HUES48 (cell line): ENCODE results near the gene DCTN2.
"Not testable (repeated sequence)": the region's sequence is repeated elsewhere in the genome, so short reads cannot be mapped to it uniquely, and the experiment has no call there.

Experiments
- H3K27ac ChIP-seq: one replicate; pipeline ENCODE4 v1.7.0; 2013; ENCODE audit warnings: low read depth, low read length, inconsistent platforms
- H3K27me3 ChIP-seq: 2 replicates; pipeline ENCODE4 v1.6.1; 2013; ENCODE audit warnings: mild to moderate bottlenecking, low read length; ENCODE audit not compliant: control insufficient read depth, insufficient read depth
- H3K36me3 ChIP-seq: 2 replicates; pipeline ENCODE4 v1.6.1; 2013; ENCODE audit warnings: low read length; ENCODE audit not compliant: control insufficient read depth, insufficient read depth
- H3K4me1 ChIP-seq: 2 replicates; pipeline ENCODE4 v1.6.1; 2013; ENCODE audit warnings: mild to moderate bottlenecking, low read length; ENCODE audit not compliant: control insufficient read depth, insufficient read depth
- H3K4me3 ChIP-seq: 2 replicates; pipeline ENCODE4 v1.5.1; 2013; ENCODE audit warnings: mild to moderate bottlenecking, low read depth, low read length
- H3K9ac ChIP-seq: 2 replicates; pipeline ENCODE4 v1.6.1; 2013; ENCODE audit warnings: mild to moderate bottlenecking, low read depth, low read length, moderate library complexity
- H3K9me3 ChIP-seq: 2 replicates; pipeline ENCODE4 v1.6.1; 2013; ENCODE audit warnings: low read length; ENCODE audit not compliant: control insufficient read depth, insufficient read depth

Gene DCTN2

DNA sequence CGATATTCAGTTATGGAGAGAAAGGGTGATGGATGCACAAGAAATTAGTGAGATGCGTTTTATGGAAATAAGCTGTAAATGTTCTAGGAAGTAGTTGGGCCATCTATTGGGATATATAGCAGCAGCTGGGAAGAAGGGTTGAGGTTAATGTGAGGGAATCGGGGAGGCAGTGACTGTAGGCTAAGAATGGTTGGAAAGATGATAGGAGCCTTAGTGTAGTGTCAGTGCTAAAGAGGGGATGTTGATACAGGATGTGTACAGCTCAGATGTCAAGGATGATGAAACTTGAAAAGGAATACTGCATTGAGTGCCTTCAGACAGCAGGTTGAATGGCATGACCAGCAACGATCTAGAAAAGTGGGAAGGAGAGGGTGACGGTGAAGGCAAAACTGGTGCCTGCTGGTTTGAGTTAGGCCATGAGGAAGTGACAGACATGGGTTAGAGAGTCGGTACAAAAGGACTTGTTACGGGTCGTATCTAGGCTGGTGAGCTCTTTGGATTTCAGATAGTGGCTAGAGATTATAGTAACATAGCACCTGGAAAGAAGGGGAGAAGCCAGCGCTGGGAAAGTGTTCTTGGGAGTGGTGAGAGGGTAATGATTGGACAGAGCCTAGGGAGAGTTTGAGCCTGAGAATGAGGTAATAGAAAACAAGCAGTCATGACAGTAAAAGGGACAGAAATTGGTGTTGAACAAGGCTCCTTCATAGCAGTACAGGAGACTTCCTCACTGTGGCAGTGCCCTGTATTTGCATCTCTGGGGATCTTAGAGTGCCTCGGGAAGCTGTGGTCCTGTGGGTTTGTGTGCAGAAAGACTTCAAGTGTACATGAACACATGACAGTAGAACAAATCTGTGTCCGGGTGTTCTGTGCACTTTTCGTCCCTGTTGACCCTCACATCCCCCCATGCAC lies 49.5 kb downstream of the DCTN2 start:
- peaks cover 74% of the 10 kb centered on the region for H3K36me3 ChIP-seq
- H3K9me3 ChIP-seq: peaks cover 5% of the 10 kb centered on the region; the same call in 1 of the 2 replicates
- H3K4me3 ChIP-seq: no peak overlapping the region
- H3K27me3 ChIP-seq: no peaks in the 10 kb centered on the region
- H3K9ac ChIP-seq: no peak overlapping the region
- H3K27ac ChIP-seq: no peak overlapping the region
- no peaks in the 10 kb centered on the region for H3K4me1 ChIP-seq

DNA sequence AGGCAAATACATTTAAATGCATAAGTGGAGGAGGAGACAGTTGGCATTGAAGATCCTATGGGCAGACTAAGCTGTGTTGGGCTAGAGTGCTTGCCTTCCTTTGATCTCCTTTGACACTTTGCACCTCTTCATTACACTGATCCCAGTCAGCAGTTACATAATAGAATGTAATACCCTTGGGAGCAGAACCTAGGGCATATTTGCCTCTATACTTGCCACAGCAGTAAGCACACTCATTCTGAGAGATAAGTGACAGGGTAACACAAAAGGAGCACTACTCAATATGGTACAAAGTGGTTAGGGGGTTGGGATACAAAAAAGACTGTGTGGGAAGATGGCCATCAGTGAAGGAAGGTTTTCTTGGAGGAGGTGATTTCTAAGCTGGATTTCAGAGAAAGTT lies 50.2 kb downstream of the DCTN2 start:
- H3K9me3 ChIP-seq: peaks cover 5% of the 10 kb centered on the region; the same call in 1 of the 2 replicates
- no peak overlapping the region for H3K4me3 ChIP-seq
- no peak overlapping the region for H3K9ac ChIP-seq
- H3K4me1 ChIP-seq: no peaks in the 10 kb centered on the region
- H3K27ac ChIP-seq: no peak overlapping the region
- H3K36me3 ChIP-seq: peaks cover 73% of the 10 kb centered on the region
- H3K27me3 ChIP-seq: no peaks in the 10 kb centered on the region

DNA sequence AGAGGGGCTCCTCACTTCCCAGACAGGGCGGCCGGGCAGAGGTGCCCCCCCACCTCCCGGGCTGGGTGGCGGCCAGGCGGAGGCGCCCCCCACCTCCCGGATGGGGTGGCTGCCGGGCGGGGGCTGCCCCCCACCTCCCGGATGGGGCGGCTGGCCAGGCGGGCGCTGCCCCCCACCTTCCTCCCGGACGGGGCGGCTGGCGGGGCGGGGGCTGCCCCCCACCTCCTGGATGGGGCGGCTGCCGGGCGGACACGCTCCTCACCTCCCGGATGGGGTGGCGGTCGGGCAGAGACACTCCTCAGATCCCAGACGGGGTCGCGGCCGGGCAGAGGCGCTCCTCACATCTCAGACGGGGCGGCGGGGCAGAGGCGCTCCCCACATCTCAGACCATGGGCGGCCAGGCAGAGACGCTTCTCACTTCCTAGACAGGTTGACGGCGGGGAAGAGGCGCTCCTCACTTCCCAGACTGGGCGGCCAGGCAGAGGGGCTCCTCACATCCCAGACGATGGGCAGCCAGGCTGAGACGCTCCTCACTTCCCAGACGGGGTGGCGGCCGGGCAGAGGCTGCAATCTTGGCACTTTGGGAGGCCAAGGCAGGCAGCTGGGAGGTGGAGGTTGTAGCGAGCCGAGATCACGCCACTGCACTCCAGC lies 51.8 kb downstream of the DCTN2 start:
- not testable (repeated sequence) for H3K27me3 ChIP-seq, H3K9me3 ChIP-seq, H3K4me1 ChIP-seq, H3K27ac ChIP-seq, H3K4me3 ChIP-seq, H3K9ac ChIP-seq
- H3K36me3 ChIP-seq: peaks cover 73% of the 10 kb centered on the region

DNA sequence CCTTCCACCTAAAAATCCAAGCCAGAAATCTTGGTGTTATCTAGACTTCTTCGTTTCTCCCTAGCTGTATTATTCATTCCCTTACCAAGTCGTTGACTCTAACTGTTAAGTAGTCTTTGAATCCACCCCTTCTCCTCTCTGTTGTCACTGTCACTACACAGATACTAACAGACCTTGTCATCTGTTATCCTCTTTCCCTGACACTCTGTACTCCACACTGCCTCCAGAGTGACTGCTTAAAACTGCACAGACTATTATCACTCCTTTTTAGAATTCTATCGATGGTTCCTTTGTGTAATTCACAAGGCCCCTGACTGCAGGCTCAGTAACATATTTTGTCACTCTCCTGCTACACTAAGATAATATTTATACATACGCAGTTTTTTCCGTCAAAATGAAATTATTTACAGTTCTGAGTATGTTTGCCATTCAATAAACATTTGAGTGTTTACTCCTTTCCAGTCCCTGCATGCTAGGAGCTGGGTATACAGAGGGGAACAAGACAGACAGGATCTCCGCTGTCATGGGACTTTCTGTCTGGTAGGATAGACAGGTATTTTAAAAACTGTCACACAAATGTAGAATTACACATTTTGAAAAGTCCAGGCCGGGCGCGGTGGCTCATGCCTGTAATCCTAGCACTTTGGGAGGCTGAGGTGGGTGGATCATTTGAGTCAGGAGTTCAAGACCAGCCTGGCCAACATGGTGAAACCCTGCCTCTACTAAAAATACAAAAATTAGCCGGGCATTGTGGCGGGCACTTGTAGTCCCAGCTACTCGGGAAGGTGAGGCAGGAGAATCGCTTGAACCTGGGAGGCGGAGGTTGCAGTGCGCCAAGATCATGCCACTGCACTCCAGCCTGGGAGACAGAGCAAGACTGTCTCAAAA lies 55.4 kb downstream of the DCTN2 start:
- H3K9me3 ChIP-seq: peaks cover 5% of the 10 kb centered on the region; the same call in 1 of the 2 replicates
- no peak overlapping the region for H3K9ac ChIP-seq
- no peak overlapping the region for H3K4me3 ChIP-seq
- H3K36me3 ChIP-seq: peaks cover 57% of the 10 kb centered on the region
- no peak overlapping the region for H3K27ac ChIP-seq
- H3K4me1 ChIP-seq: peaks cover 5% of the 10 kb centered on the region; the same call in 1 of the 2 replicates
- no peaks in the 10 kb centered on the region for H3K27me3 ChIP-seq

DNA sequence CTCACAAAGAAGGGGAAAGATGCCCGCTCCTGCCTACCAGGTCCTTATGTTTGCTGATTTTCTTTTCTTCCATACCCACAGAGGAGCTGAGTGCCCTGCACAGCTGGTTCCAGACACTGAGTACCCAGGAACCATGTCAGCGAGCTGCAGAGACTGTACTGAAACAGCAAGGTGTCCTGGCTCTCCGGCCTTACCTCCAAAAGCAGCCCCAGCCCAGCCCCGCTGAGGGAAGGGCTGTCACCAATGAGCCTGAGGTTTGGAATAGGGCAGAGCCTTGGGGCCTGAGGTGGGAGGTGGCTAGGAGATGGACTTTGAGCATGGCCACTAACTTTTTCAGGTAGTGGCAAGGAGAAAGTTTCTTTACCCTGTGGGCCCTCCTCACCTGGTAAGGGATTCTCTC lies 56.9 kb downstream of the DCTN2 start:
- Histone ChIP-seq H3K4me3 (no peak overlapping the region), H3K9me3 (peaks cover 5% of the 10 kb centered on the region; the same call in 1 of the 2 replicates), H3K27ac (no peak overlapping the region), H3K36me3 (peaks cover 45% of the 10 kb centered on the region), H3K4me1 (peaks cover 5% of the 10 kb centered on the region; the same call in 1 of the 2 replicates), H3K27me3 (no peaks in the 10 kb centered on the region), H3K9ac (no peak overlapping the region)

DNA sequence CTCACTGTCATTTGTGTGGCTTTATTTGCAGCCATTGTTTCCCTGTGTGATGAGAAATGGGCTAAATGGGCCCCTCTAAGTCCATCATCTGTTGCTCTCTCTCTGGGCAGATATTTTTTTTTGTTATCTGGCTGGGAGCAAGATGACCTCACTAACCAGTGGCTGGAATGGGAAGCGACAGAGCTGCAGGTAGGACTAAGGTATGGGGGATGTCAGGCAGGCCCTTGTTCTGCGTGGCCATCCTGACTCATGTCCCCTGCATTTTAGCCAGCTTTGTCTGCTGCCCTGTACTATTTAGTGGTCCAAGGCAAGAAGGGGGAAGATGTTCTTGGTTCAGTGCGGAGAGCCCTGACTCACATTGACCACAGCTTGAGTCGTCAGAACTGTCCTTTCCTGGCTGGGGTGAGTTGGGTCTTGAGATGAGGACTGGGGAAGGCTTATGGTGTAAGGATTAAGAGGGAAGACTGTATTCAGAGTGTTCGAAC lies 57.8 kb downstream of the DCTN2 start:
- H3K4me1 ChIP-seq: peaks cover 5% of the 10 kb centered on the region; the same call in 1 of the 2 replicates
- H3K9ac ChIP-seq: peak overlapping the region; percentile 97; the same call in 1 of the 2 replicates
- H3K27ac ChIP-seq: no peak overlapping the region
- H3K27me3 ChIP-seq: no peaks in the 10 kb centered on the region
- peak overlapping the region; percentile 91 for H3K4me3 ChIP-seq
- H3K9me3 ChIP-seq: peaks cover 5% of the 10 kb centered on the region; the same call in 1 of the 2 replicates
- H3K36me3 ChIP-seq: peaks cover 45% of the 10 kb centered on the region

DNA sequence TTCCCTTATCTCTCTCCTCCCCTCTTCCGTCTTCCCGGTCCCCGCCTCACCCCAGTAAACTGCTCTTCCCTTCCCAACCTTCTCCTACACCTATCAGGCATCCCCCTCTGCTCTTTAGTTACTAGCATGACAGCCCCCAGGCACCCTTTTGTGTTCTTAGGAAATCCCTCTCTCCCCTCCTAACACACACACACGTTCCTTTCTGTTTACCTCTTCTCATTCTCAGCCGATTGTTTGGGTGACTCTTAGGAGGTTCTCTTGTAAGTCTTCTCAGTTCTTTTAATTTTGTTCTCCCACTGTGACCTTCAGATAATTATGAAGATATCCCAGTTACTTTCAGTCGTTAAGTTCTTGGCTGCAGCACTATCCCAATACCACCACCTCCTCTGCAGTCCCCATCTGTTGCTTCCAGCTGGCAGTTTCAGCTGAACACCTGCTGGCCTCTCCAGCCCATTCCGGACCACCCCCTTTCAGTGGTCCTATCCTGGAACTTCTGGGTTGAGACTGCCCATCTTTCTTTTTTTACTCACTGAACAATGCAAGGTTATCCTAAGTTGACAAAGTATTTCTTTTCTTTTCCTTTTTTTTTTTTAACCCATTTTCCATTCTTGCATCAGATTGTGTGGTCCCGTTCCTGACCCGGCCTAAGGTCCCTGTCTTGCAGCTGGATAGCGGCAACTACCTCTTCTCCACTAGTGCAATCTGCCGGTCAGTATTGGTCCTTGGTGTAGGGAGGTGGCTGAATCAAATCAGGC lies 58.4 kb downstream of the DCTN2 start:
- Histone ChIP-seq H3K9me3 (peaks cover 5% of the 10 kb centered on the region; the same call in 1 of the 2 replicates), H3K27ac (peak overlapping the region; percentile 93), H3K4me1 (peaks cover 5% of the 10 kb centered on the region; the same call in 1 of the 2 replicates), H3K27me3 (no peaks in the 10 kb centered on the region), H3K4me3 (peak overlapping the region; percentile 91), H3K9ac (peak overlapping the region; percentile 97), H3K36me3 (peaks cover 41% of the 10 kb centered on the region)

DNA sequence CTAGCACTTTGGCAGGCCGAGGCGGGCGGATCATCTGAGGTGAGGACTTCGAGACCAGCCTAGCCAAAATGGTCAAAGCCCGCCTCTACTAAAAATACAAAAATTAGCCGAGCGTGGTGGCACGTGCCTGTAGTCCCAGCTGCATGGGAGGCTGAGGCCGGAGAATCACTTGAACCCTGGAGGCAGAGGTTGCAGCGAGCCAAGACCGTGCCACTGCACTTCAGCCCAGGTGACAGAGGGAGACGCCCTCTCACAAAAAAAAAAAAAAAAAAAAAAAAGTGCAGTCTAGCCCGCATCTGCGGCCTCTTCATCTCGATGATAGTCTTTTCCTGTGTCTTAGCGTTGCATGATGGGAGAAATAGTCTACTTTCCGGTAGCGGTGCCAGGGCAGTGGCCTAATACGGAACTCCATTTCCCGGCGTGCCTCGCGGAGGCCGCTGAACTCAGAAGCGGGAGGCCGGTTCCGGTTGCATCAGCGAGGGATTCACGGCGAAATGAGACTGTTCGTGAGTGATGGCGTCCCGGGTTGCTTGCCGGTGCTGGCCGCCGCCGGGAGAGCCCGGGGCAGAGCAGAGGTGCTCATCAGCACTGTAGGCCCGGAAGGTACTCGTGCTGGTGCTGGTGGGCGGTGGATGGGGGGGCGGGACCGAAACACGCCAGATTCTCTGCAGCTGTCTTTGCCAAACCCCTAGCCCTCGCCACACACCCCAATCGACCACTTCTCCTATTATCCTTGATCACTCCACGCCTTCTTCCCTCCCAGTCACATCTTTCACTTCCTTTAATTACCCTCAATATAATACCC lies 59.2 kb downstream of the DCTN2 start, which contains the start of gene MARS1:
Gene MARS1, plus strand, starts transcription at position 472 of the 805 bp plus-strand sequence. Its CDS starts 23 bp downstream, at position 495.
- peaks cover 2% of the 10 kb centered on the region; the same call in 1 of the 2 replicates for H3K9me3 ChIP-seq
- H3K27ac ChIP-seq: peak within 1 kb of the TSS; percentile 93
- no peaks in the 10 kb centered on the region for H3K27me3 ChIP-seq
- peak within 1 kb of the TSS; percentile 97 for H3K9ac ChIP-seq
- peak within 1 kb of the TSS; percentile 91 for H3K4me3 ChIP-seq
- H3K36me3 ChIP-seq: peaks cover 38% of the 10 kb centered on the region
- peaks cover 12% of the 10 kb centered on the region; the same call in 1 of the 2 replicates for H3K4me1 ChIP-seq

DNA sequence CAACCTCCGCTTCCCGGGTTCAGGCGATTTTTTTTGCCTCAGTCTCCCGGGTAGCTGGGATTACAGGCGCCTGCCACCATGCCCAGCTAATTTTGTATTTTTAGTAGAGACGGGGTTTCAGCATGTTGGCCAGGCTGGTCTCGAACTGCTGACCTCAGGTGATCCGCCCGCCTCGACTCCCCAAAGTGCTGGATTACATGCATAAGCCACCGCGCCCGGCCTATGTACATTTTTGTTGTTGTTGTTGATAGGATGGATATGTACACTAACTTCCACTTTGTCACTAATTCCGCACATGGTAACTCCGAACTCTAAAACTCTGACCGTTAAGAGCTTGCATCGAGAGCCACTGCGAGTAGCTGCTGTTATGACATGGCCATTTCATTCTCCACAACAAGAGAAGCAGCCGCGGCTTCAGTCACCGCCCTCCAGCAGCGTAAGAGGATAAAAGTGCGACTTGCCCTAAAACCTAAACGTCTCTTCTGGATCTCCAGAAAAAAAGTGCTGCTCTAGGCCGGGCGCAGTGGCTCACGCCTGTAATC lies 59.9 kb downstream of the DCTN2 start:
- H3K4me3 ChIP-seq: no peak overlapping the region; the same call in 1 of the 2 replicates
- peaks cover 12% of the 10 kb centered on the region; the same call in 1 of the 2 replicates for H3K4me1 ChIP-seq
- peaks cover 32% of the 10 kb centered on the region for H3K36me3 ChIP-seq
- H3K9me3 ChIP-seq: no peaks in the 10 kb centered on the region
- H3K27ac ChIP-seq: no peak overlapping the region
- no peak overlapping the region for H3K9ac ChIP-seq
- H3K27me3 ChIP-seq: no peaks in the 10 kb centered on the region
